K562 (cell line): ENCODE results near the gene WASHC3. TPM values are rescaled to one million over a fixed set of nuclear protein-coding genes. Genes with fewer than 3 reads are reported as not detected.

Experiments used
- ATAC-seq: fragments of 200-7000 bp; cut with Tn5 transposase; 3 replicates; pipeline ENCODE4 v1.9.1; 2020; ENCODE audit warnings: moderate library complexity
- BruUV-seq: library from RNA; stranded (reverse); fragments of 400-500 nt; replicated peaks from 2 replicates; lab custom pipeline; 2021; lab: Mats Ljungman, UMichigan
- CTCF ChIA-PET: fragments of 300-600 bp; formaldehyde crosslinking; extraction: SDS; loops from one replicate; lab custom pipeline; 2021; ENCODE audit warnings: low intra/inter-chr PET ratio; lab: Yijun Ruan, JAX
- POLR2A ChIA-PET: fragments of 300-600, 350-650 bp; sonication (Branson Sonifier 250); formaldehyde crosslinking; extraction: SDS; loops from one replicate; lab custom pipeline; 2021; ENCODE audit warnings: antibody characterized with exemption, inconsistent platforms; lab: Yijun Ruan, JAX
- DNase-seq, 4 experiments: peaks; one replicate each; pipeline versions ENCODE4 v3.0.0 to v3.0.0-alpha.2; 2011 to 2018; ENCODE audit warnings: low spot score in 3 of 4, mixed read lengths in 3 of 4; ENCODE audit errors: extremely low read depth in 1 of 4
- FAIRE-seq: peaks from 2 replicates; lab custom pipeline; 2011; peaks lifted over from hg19 to GRCh38; lab: Jason Lieb, UNC
- H2AFZ ChIP-seq: 2 replicates; pipeline ENCODE4 v1.6.0; 2011; ENCODE audit warnings: low read depth, low read length, control low read depth, inconsistent platforms
- H3K27ac ChIP-seq: fragments of 200-600 bp; 3 replicates; pipeline ENCODE4 v1.8.0; 2011; ENCODE audit warnings: low read depth, mild to moderate bottlenecking, control low read depth, inconsistent platforms, low read length, moderate library complexity, mixed read lengths; ENCODE audit errors: extremely low read depth
- H3K27me3 ChIP-seq, 2 experiments: fragments of 300-600 bp in 1 of 2; 2 replicates in 1 of 2; 3 replicates in 1 of 2; pipeline versions ENCODE4 v1.6.0 to v1.8.0; 2011; ENCODE audit warnings: inconsistent platforms in 2 of 2, low read length in 2 of 2, mild to moderate bottlenecking in 1 of 2, mixed read lengths in 1 of 2, moderate library complexity in 1 of 2; ENCODE audit not compliant: control insufficient read depth in 2 of 2, insufficient read depth in 2 of 2
- H3K36me3 ChIP-seq: fragments of 300-600 bp; 3 replicates; pipeline ENCODE4 v1.8.0; 2011; ENCODE audit warnings: mild to moderate bottlenecking, low read length, inconsistent platforms; ENCODE audit not compliant: control insufficient read depth, insufficient read depth
- H3K4me1 ChIP-seq, 2 experiments: fragments of 200-600 bp in 1 of 2; replicated peaks in 1 of 2; 2 replicates in 1 of 2; 3 replicates in 1 of 2; pipeline versions ENCODE4 v1.5.1 to v1.8.0; 2011; ENCODE audit warnings: inconsistent platforms in 2 of 2, low read length in 2 of 2, mild to moderate bottlenecking in 1 of 2, mixed read lengths in 1 of 2, moderate library complexity in 1 of 2; ENCODE audit not compliant: control insufficient read depth in 2 of 2, insufficient read depth in 2 of 2
- H3K4me2 ChIP-seq: 2 replicates; pipeline ENCODE4 v1.6.1; 2011; ENCODE audit warnings: low read length, control low read depth, inconsistent platforms, mixed read lengths; ENCODE audit not compliant: insufficient read depth
- H3K4me3 ChIP-seq: fragments of 200-600 bp; sonication (generic), shearing (Covaris generic); 2 replicates; pipeline ENCODE4 v1.5.1; 2016; ENCODE audit warnings: control low read depth, inconsistent platforms
- H3K79me2 ChIP-seq: fragments of 200-600 bp; 3 replicates; pipeline ENCODE4 v1.8.0; 2011; ENCODE audit warnings: low read length, inconsistent platforms; ENCODE audit not compliant: control insufficient read depth, insufficient read depth
- H3K9ac ChIP-seq, 2 experiments: 2 replicates each; pipeline versions ENCODE4 v1.6.0 to v1.6.1; 2011; ENCODE audit warnings: low read depth in 2 of 2, low read length in 2 of 2, control low read depth in 1 of 2, inconsistent platforms in 1 of 2, mild to moderate bottlenecking in 1 of 2, mixed read lengths in 1 of 2; ENCODE audit not compliant: insufficient read depth in 1 of 2
- H3K9me1 ChIP-seq: one replicate; pipeline ENCODE4 v1.6.0; 2011; ENCODE audit warnings: inconsistent platforms, mild to moderate bottlenecking, low read length, moderate library complexity; ENCODE audit not compliant: control insufficient read depth, insufficient read depth
- H3K9me3 ChIP-seq: replicated peaks from 2 replicates; pipeline ENCODE4 v1.5.1; 2011; ENCODE audit warnings: low read depth, low read length, inconsistent platforms; ENCODE audit not compliant: control insufficient read depth, insufficient read depth
- H4K20me1 ChIP-seq: replicated peaks from 2 replicates; pipeline ENCODE4 v1.6.1; 2011; ENCODE audit warnings: low read length, inconsistent platforms, mixed read lengths; ENCODE audit not compliant: control insufficient read depth, insufficient read depth
- CLOCK ChIP-seq: fragments of 250-450 bp; sonication (Bioruptor Pico); IDR thresholded peaks from 2 replicates; pipeline ENCODE4 v1.4.0; 2020; ENCODE audit warnings: mild to moderate bottlenecking, moderate library complexity, borderline replicate concordance
- FOXA3 ChIP-seq, 2 experiments: fragments of 450-650 bp in 1 of 2; sonication (generic) in 1 of 2; formaldehyde crosslinking; IDR thresholded peaks in 1 of 2; conservative IDR thresholded peaks in 1 of 2; 2 replicates each; pipeline versions ENCODE4 v1.4.0 to v1.8.0; 2020 to 2022; ENCODE audit warnings: mild to moderate bottlenecking in 2 of 2, missing genetic modification reagents in 1 of 2
- WGBS: fragments of 100-300 bp; shearing (Covaris generic); methylation state at CpG from one replicate; pipeline ENCODE4 v1.1.6; 2016; ENCODE audit warnings: low coverage, mixed read lengths; ENCODE audit not compliant: insufficient coverage; ENCODE audit errors: missing lambda C conversion rate; 5-methylcytosine and 5-hydroxymethylcytosine counted together
- in situ Hi-C: fragments of 300-500 bp; cut with MboI; formaldehyde crosslinking; loops from 4 replicates; pipeline ENCODE4 v1.15.0; 2018; ENCODE audit warnings: inconsistent platforms, mixed read lengths
- intact Hi-C: fragments of 100-400 bp; cut with micrococcal nuclease; formaldehyde crosslinking; loops from 2 replicates; pipeline ENCODE4 v1.14.2; 2022
- polyA plus RNA-seq, 8 experiments: library from polyadenylated mRNA; depleted of rRNA in 4 of 8; stranded (reverse) in 5 of 8; unstranded in 3 of 8; fragments of >200 nt; fragmentation: Nextera tagmentation in 2 of 8; fragmentation: Illumina TruSeq in 1 of 8; extraction: Ambion mirVana in 2 of 8; extraction: Trizol in 1 of 8; gene quantifications; 2 replicates each; pipeline versions ENCODE4 v1.2.1 to v1.2.3, GENCODE V29; 2011 to 2014; ENCODE audit warnings: inconsistent platforms in 1 of 8, missing spikeins in 1 of 8
- total RNA-seq, 7 experiments: library from RNA; depleted of rRNA in 6 of 7; stranded (reverse); fragments of >200 nt in 6 of 7; fragmentation: Illumina TruSeq in 2 of 7; extraction: Trizol in 2 of 7; gene quantifications; 2 replicates each; pipeline versions ENCODE4 v1.2.1 to v1.2.3, GENCODE V29; 2011 to 2021; ENCODE audit warnings: low replicate concordance in 1 of 7

Gene WASHC3
- total and polyA plus RNA-seq, 9 of the 15 experiments (the other 6 are each of a cell fraction or from before 2014, with no cell fraction given): 14.3 to 74.9 (median 35.1) TPM

- Histone ChIP-seq H3K4me1 (peaks cover 0 to 8% of the 10 kb centered on the region in 2 experiments; a peak in 2 of 5 replicates), H3K9me1 (no peaks in the 10 kb centered on the region)
- BruUV-seq: no TSS peak
- no peak for FAIRE-seq
- in situ Hi-C loops (no loop called here), intact Hi-C loops (loop anchor here (2.0 kb wide), 1 partner anchor 58 kb away; the partner anchor contains the start of genes NUP37 and PARPBP)
- POLR2A ChIA-PET: interaction anchor here (0.6 to 1.5 kb wide), 4 partner anchors 9 to 689 kb away, joined by 3 to 7 read pairs (median 3); partner anchors contain the start of genes NUP37 and PARPBP
- CTCF ChIA-PET: no interaction called here
- TF ChIP-seq CLOCK (no peak), FOXA3 (CRISPR knock-in tag; conservative IDR thresholded peaks at IDR 0.05 in 1 of 2, IDR thresholded peaks at IDR 0.05 in 1 of 2) (0 out of 4 replicates have a peak, but pooled peaks of 1 of the 2 experiments have one; percentile 16)
- TF ChIP-seq, all 486 proteins: peak for 1
- Histone ChIP-seq H3K9me3 (no peaks in the 10 kb centered on the region), H3K4me2 (peak overlapping the region; percentile 96), H3K79me2 (peaks cover 5% of the 10 kb centered on the region; the same call in 2 of the 3 replicates), H4K20me1 (no peaks in the 10 kb centered on the region), H3K36me3 (no peaks in the 10 kb centered on the region), H3K9ac (0 out of 4 replicates have a peak overlapping the region, but pooled peaks of 1 of the 2 experiments have one; percentile 13), H2AFZ (peak overlapping the region; percentile 96), H3K27ac (peak overlapping the region; percentile 16; the same call in 1 of the 3 replicates), H3K27me3 (no peaks in the 10 kb centered on the region), H3K4me3 (peak overlapping the region; percentile 71; the same call in 1 of the 2 replicates)
- no peak for DNase-seq
- ATAC-seq: no peak
- 55% methylated on average over 11 of the region's 11 CpGs for WGBS
These were observed 622 bp upstream of the WASHC3 start for GRCh38 chr12:102062419-102062806.
